Left forelimb (tissue), 1 donor: Measurements from ENCODE around the gene TRAF3.
A peak's percentile ranks its signal among the peaks of the same experiment; 100 is the strongest.
"Not testable (repeated sequence)": the region's sequence is repeated elsewhere in the genome, so short reads cannot be mapped to it uniquely, and the experiment has no call there.

ENCODE experiments used
- DNase-seq: peaks from one replicate; pipeline ENCODE4 v3.0.0-alpha.2; 2018; ENCODE audit warnings: low spot score

TRAF3 gene

GRCh38 chr14:102866982-102867761 is 89.9 kb downstream of the TRAF3 start:
- DNase-seq: no peak

GRCh38 chr14:102867826-102868580 is 90.8 kb downstream of the TRAF3 start:
- DNase-seq: no peak

GRCh38 chr14:102868956-102869547 is 91.8 kb downstream of the TRAF3 start:
- no peak for DNase-seq

- no peak for DNase-seq
Measured at GRCh38 chr14:102870246-102870645, 93.0 kb downstream of the TRAF3 start.

- no peak for DNase-seq
Measured at GRCh38 chr14:102870994-102871831, 94.0 kb downstream of the TRAF3 start.

- no peak for DNase-seq
Measured at GRCh38 chr14:102872020-102872419, 94.8 kb downstream of the TRAF3 start.

- no peak for DNase-seq
Measured at GRCh38 chr14:102873131-102873530, 95.9 kb downstream of the TRAF3 start.

- no peak for DNase-seq
Measured at GRCh38 chr14:102873546-102874061, 96.4 kb downstream of the TRAF3 start.

- DNase-seq: no peak
Measured at GRCh38 chr14:102875652-102876051, 98.4 kb downstream of the TRAF3 start.

GRCh38 chr14:102877511-102877910 is 100.3 kb downstream of the TRAF3 start:
- not testable (repeated sequence) for DNase-seq

- peak; percentile 57 for DNase-seq
Measured at GRCh38 chr14:102878174-102878969, 101.1 kb downstream of the TRAF3 start.

GRCh38 chr14:102878970-102879460 is 101.8 kb downstream of the TRAF3 start:
- DNase-seq: peak; percentile 15

GRCh38 chr14:102882226-102882906 is 105.1 kb downstream of the TRAF3 start:
- DNase-seq: no peak

- DNase-seq: no peak
Measured at GRCh38 chr14:102883089-102883541, 105.9 kb downstream of the TRAF3 start.

GRCh38 chr14:102883554-102883953 is 106.3 kb downstream of the TRAF3 start:
- peak; percentile 8 for DNase-seq

- DNase-seq: no peak
Measured at GRCh38 chr14:102885737-102886447, 108.6 kb downstream of the TRAF3 start.

GRCh38 chr14:102888748-102889147 is 111.5 kb downstream of the TRAF3 start:
- DNase-seq: no peak

GRCh38 chr14:102889615-102890014 is 112.4 kb downstream of the TRAF3 start:
- no peak for DNase-seq

- DNase-seq: no peak
Measured at GRCh38 chr14:102891111-102891510, 113.9 kb downstream of the TRAF3 start.
